ENCODE results near the gene SYN1.
"Not testable (repeated sequence)": the region's sequence is repeated elsewhere in the genome, so short reads cannot be mapped to it uniquely, and the experiment has no call there.

Gene SYN1

GRCh38 chrX:47619486-47620302, at the start of gene SYN1:
Gene SYN1, minus strand, starts transcription at chrX:47619857. Its CDS starts 129 bp downstream, at chrX:47619728.
- in situ Hi-C loops (cut with HindIII; ENCODE audit: low sequenced_read_pairs) = no loop called here

GRCh38 chrX:47665797-47666196, 46.1 kb upstream of the SYN1 start:
- in situ Hi-C loops (cut with HindIII; ENCODE audit: low sequenced_read_pairs) = not testable (repeated sequence)

- in situ Hi-C loops (cut with HindIII; ENCODE audit: low sequenced_read_pairs) = no loop called here
Observed at GRCh38 chrX:47664737-47665136, 45.1 kb upstream of the SYN1 start.

- in situ Hi-C loops (cut with HindIII; ENCODE audit: low sequenced_read_pairs) = no loop called here
Observed at GRCh38 chrX:47662144-47662657, 42.5 kb upstream of the SYN1 start.

GRCh38 chrX:47661539-47661938, 41.9 kb upstream of the SYN1 start:
- in situ Hi-C loops (cut with HindIII; ENCODE audit: low sequenced_read_pairs) = no loop called here

GRCh38 chrX:47659421-47659726, 39.7 kb upstream of the SYN1 start:
- in situ Hi-C loops (cut with HindIII; ENCODE audit: low sequenced_read_pairs) = no loop called here

- in situ Hi-C loops (cut with HindIII; ENCODE audit: low sequenced_read_pairs) = no loop called here
Observed at GRCh38 chrX:47658684-47659420, 39.2 kb upstream of the SYN1 start, which contains the start of gene UXT. Gene UXT, minus strand, starts transcription at chrX:47659180. Its CDS starts 253 bp downstream, at chrX:47658927.

- in situ Hi-C loops (cut with HindIII; ENCODE audit: low sequenced_read_pairs) = no loop called here
Observed at GRCh38 chrX:47658301-47658683, 38.6 kb upstream of the SYN1 start.

GRCh38 chrX:47651043-47651905, 31.6 kb upstream of the SYN1 start:
- in situ Hi-C loops (cut with HindIII; ENCODE audit: low sequenced_read_pairs) = no loop called here

GRCh38 chrX:47650164-47651042, 30.7 kb upstream of the SYN1 start, which contains the start of gene ELK1:
Gene ELK1, minus strand, starts transcription at chrX:47650563. Its CDS starts 9,122 bp downstream, at chrX:47641441.
- in situ Hi-C loops (cut with HindIII; ENCODE audit: low sequenced_read_pairs) = no loop called here

- in situ Hi-C loops (cut with HindIII; ENCODE audit: low sequenced_read_pairs) = no loop called here
Observed at GRCh38 chrX:47649781-47650163, 30.1 kb upstream of the SYN1 start.

GRCh38 chrX:47649271-47649670, 29.6 kb upstream of the SYN1 start:
- in situ Hi-C loops (cut with HindIII; ENCODE audit: low sequenced_read_pairs) = no loop called here

- in situ Hi-C loops (cut with HindIII; ENCODE audit: low sequenced_read_pairs) = no loop called here
Observed at GRCh38 chrX:47648376-47648775, 28.7 kb upstream of the SYN1 start.

GRCh38 chrX:47646636-47647035, 27.0 kb upstream of the SYN1 start:
- in situ Hi-C loops (cut with HindIII; ENCODE audit: low sequenced_read_pairs) = no loop called here

GRCh38 chrX:47645530-47645929, 25.9 kb upstream of the SYN1 start:
- in situ Hi-C loops (cut with HindIII; ENCODE audit: low sequenced_read_pairs) = no loop called here

- in situ Hi-C loops (cut with HindIII; ENCODE audit: low sequenced_read_pairs) = no loop called here
Observed at GRCh38 chrX:47644557-47645091, 25.0 kb upstream of the SYN1 start.

GRCh38 chrX:47643926-47644325, 24.3 kb upstream of the SYN1 start:
- in situ Hi-C loops (cut with HindIII; ENCODE audit: low sequenced_read_pairs) = no loop called here

GRCh38 chrX:47638816-47639215, 19.2 kb upstream of the SYN1 start:
- in situ Hi-C loops (cut with HindIII; ENCODE audit: low sequenced_read_pairs) = no loop called here

GRCh38 chrX:47637546-47638195, 18.0 kb upstream of the SYN1 start:
- in situ Hi-C loops (cut with HindIII; ENCODE audit: low sequenced_read_pairs) = no loop called here
